Esophagus muscularis mucosa (tissue), 4 donors: ENCODE data around the gene DHPS. TPM values are rescaled to one million over a fixed set of nuclear protein-coding genes. Genes with fewer than 3 reads are reported as not detected.
"Not testable (repeated sequence)": the region's sequence is repeated elsewhere in the genome, so short reads cannot be mapped to it uniquely, and the experiment has no call there.

Experiments used
- DNase-seq: peaks from one replicate; pipeline ENCODE4 v3.0.0-alpha.2; 2017; ENCODE audit errors: extremely low spot score
- H3K27ac ChIP-seq, 4 donors: fragments of 200-600 bp; sonication (generic); replicated peaks in 1 of 4; 1 replicate in 3 of 4; 2 replicates in 1 of 4; pipeline ENCODE4 v1.5.1; 2016 to 2019; ENCODE audit warnings: mild to moderate bottlenecking in 1 of 4
- H3K27me3 ChIP-seq, 4 donors: fragments of 200-600 bp; sonication (generic); one replicate each; pipeline versions ENCODE4 v1.5.1 to v1.6.0; 2016 to 2019
- H3K36me3 ChIP-seq, 4 donors: fragments of 200-600 bp; sonication (generic); one replicate each; pipeline ENCODE4 v1.5.1; 2016 to 2019
- H3K4me1 ChIP-seq, 4 donors: fragments of 200-600 bp; sonication (generic); one replicate each; pipeline ENCODE4 v1.5.1; 2016 to 2019
- H3K4me3 ChIP-seq, 4 donors: fragments of 200-600 bp; sonication (generic); 1 replicate in 2 of 4; 2 replicates in 2 of 4; pipeline ENCODE4 v1.5.1; 2016 to 2019; ENCODE audit warnings: mild to moderate bottlenecking in 4 of 4, moderate library complexity in 1 of 4
- H3K9me3 ChIP-seq, 4 donors: fragments of 200-600 bp; sonication (generic); 1 replicate in 3 of 4; 2 replicates in 1 of 4; pipeline ENCODE4 v1.5.1; 2016 to 2019
- EP300 ChIP-seq: sonication (generic); formaldehyde crosslinking; IDR thresholded peaks from one replicate; pipeline ENCODE4 v1.6.1; 2017; ENCODE audit warnings: antibody characterized with exemption
- POLR2A ChIP-seq: fragments of 450-650 bp; IDR thresholded peaks from one replicate; pipeline ENCODE4 v1.6.1; 2017; ENCODE audit warnings: antibody characterized with exemption, moderate library complexity, mild to moderate bottlenecking, low read depth
- POLR2AphosphoS5 ChIP-seq, 2 donors: sonication (generic); formaldehyde crosslinking; IDR thresholded peaks; one replicate each; pipeline ENCODE4 v1.6.1; 2017; ENCODE audit warnings: antibody characterized with exemption in 2 of 2
- WGBS: methylation state at CpG from one replicate; pipeline ENCODE4 v1.1.5; 2018; 5-methylcytosine and 5-hydroxymethylcytosine counted together
- intact Hi-C: fragments of 100-400 bp; cut with DNase I; formaldehyde crosslinking; loops from one replicate; pipeline ENCODE4 v1.15.1; 2023
- total RNA-seq, 4 donors: library from RNA; depleted of rRNA; stranded (reverse); fragments of >200 nt; gene quantifications; one replicate each; pipeline versions ENCODE4 v1.1.0 to v1.2.1, GENCODE V29; 2016
- TF ChIP-seq, protein P1 (sequence below), 3 experiments: fragments of 200-600 bp in 2 of 3; fragments of 450-650 bp in 1 of 3; sonication (generic) in 2 of 3; IDR thresholded peaks; one replicate each; pipeline ENCODE4 v1.5.1; 2017 to 2019; ENCODE audit warnings: antibody characterized with exemption in 3 of 3, mild to moderate bottlenecking in 2 of 3, moderate library complexity in 1 of 3

DHPS gene
- total RNA-seq, 4 donors from 2014 or later: 74.3 to 92.3 (median 85.0) TPM

DNA sequence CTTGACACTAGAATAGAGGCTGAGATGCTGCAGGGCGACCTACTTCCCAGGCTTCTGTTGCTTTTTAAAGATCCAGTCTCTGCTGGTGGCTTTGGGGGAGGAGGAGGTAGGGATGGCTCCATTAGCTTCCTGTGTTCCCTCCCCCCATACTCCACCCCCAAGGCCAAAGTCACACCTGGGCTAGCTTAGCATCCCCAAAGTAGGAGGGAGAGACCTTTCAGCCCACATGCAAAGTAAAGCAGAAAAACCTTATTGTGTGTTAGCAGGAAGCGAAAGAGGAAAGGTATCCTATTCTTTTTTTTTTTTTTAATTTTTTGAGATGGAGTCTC, 45.3 kb upstream of the DHPS start:
- no peaks in the 10 kb centered on the region for H3K9me3 ChIP-seq
- 93% methylated on average over 2 of the region's 2 CpGs for WGBS
- TF ChIP-seq, protein P1, sequence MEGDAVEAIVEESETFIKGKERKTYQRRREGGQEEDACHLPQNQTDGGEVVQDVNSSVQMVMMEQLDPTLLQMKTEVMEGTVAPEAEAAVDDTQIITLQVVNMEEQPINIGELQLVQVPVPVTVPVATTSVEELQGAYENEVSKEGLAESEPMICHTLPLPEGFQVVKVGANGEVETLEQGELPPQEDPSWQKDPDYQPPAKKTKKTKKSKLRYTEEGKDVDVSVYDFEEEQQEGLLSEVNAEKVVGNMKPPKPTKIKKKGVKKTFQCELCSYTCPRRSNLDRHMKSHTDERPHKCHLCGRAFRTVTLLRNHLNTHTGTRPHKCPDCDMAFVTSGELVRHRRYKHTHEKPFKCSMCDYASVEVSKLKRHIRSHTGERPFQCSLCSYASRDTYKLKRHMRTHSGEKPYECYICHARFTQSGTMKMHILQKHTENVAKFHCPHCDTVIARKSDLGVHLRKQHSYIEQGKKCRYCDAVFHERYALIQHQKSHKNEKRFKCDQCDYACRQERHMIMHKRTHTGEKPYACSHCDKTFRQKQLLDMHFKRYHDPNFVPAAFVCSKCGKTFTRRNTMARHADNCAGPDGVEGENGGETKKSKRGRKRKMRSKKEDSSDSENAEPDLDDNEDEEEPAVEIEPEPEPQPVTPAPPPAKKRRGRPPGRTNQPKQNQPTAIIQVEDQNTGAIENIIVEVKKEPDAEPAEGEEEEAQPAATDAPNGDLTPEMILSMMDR (IDR thresholded peaks at IDR 0.05): no peak
- H3K27ac ChIP-seq: no peak overlapping the region
- H3K4me1 ChIP-seq: peaks cover 25 to 38% (median 31%) of the 10 kb centered on the region in 4 donors
- intact Hi-C loops: no loop called here
- H3K36me3 ChIP-seq: peaks cover 30 to 44% (median 41%) of the 10 kb centered on the region in 4 donors
- no peak for DNase-seq
- no peak overlapping the region for H3K4me3 ChIP-seq
- H3K27me3 ChIP-seq: no peaks in the 10 kb centered on the region

DNA sequence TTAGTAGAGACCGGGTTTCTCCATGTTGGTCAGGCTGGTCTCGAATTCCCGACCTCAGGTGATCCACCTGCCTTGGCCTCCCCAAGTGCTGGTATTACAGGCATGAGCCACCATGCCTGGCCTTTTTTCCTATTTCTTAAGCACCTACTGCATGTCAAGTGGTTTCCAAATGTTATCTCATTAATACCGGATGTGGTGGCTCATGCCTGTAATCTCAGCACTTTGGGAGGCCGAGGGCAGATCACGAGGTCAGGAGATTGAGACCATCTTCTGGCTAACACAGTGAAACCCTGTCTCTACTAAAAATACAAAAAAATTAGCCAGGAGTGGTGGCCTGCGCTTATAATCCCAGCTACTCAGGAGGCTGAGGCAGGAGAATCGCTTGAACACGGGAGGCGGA, 43.9 kb upstream of the DHPS start:
- H3K36me3 ChIP-seq: peaks cover 25 to 33% (median 29%) of the 10 kb centered on the region in 4 donors
- DNase-seq, H3K4me3 ChIP-seq, H3K27me3 ChIP-seq, intact Hi-C loops, H3K9me3 ChIP-seq, H3K27ac ChIP-seq: not testable (repeated sequence)
- 94% methylated on average over 10 of the region's 10 CpGs for WGBS
- peaks cover 29 to 36% (median 31%) of the 10 kb centered on the region in 4 donors for H3K4me1 ChIP-seq

DNA sequence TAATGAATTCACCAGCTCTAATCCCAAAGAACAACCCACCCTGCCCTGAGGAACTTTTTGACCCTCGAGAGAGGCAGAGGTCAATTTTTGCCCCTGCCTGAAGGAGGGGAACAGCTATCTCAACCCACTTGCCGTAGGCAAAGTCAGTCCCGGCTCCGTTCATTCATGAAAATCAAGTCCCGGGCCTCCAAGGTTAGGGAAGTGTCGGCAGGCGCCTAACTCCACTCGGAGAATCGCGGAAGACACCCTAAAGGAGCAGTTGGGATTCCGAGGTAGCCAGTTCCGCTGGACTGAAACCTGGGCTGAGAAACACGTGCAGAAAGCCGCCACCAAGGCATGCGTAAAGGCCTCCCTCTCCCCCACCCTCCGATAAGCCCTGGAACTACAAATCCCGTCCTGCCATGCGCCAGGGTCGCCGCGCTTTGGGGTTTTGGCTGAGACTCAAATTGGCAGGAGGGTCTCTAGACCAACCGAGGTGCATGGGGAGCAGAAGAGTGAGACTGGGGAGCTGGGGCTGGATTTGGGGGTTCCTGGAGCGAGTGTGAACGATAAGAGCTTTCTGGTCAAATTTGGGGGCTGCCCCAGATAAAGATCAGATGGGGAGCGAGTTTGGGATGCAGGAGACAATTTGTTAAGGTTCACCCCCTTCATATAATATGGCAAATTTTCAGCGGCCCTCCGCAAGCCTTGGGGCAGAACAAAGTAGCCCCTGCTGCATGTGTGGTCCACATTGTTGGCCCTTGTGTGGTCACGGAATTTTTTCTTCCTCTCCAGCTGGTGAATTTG, 42.2 kb upstream of the DHPS start, which contains the start of gene TNPO2:
Gene TNPO2 (minus strand): TSS at position 292 of the 786 bp plus-strand sequence. CDS start 2,955 bp downstream, outside the sequence.
- TF ChIP-seq POLR2AphosphoS5 (IDR thresholded peaks at IDR 0.05) (peak; percentile 8 to 51), EP300 (no peak)
- peaks cover 46 to 49% (median 48%) of the 10 kb centered on the region in 4 donors for H3K4me1 ChIP-seq
- H3K27me3 ChIP-seq: no peaks in the 10 kb centered on the region
- WGBS: 3% methylated on average over 26 of the region's 28 CpGs
- H3K4me3 ChIP-seq: peak within 1 kb of the TSS; percentile 88 to 98 (median 91)
- peak within 1 kb of the TSS; percentile 97 to 99 (median 98) for H3K27ac ChIP-seq
- no peaks in the 10 kb centered on the region for H3K9me3 ChIP-seq
- intact Hi-C loops: loop anchor here (5.0 kb wide), 1 partner anchor 52 kb away; no protein-coding TSS in a partner anchor
- DNase-seq: no peak
- peaks cover 7 to 21% (median 16%) of the 10 kb centered on the region in 4 donors for H3K36me3 ChIP-seq

DNA sequence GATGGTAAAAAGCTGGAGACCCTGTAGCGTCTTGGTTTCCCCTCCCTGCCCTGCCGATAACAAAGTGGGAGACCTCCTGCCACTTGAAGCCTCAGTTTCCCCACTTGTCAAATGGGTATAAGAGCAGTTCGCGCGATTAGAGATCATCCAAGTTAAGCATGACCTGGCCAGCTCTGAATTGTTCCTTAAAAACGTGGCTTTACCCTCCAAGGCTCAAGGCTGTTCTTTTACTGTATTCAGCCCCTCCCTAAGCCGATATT, 41.6 kb upstream of the DHPS start:
- no peak for DNase-seq
- H3K27me3 ChIP-seq: no peaks in the 10 kb centered on the region
- peak overlapping the region; percentile 97 to 99 (median 98) for H3K27ac ChIP-seq
- WGBS: 7% methylated on average over 6 of the region's 7 CpGs
- TF ChIP-seq POLR2AphosphoS5 (IDR thresholded peaks at IDR 0.05): no peak
- TF ChIP-seq POLR2A: no peak
- TF ChIP-seq EP300: no peak
- TF ChIP-seq, protein P1 (IDR thresholded peaks at IDR 0.05): no peak
- H3K9me3 ChIP-seq: no peaks in the 10 kb centered on the region
- intact Hi-C loops: loop anchor here (5.0 kb wide), 1 partner anchor 51 kb away; no protein-coding TSS in a partner anchor
- peaks cover 46 to 54% (median 53%) of the 10 kb centered on the region in 4 donors for H3K4me1 ChIP-seq
- H3K36me3 ChIP-seq: peaks cover 7 to 20% (median 16%) of the 10 kb centered on the region in 4 donors
- H3K4me3 ChIP-seq: peak overlapping the region; percentile 88 to 98 (median 91)

DNA sequence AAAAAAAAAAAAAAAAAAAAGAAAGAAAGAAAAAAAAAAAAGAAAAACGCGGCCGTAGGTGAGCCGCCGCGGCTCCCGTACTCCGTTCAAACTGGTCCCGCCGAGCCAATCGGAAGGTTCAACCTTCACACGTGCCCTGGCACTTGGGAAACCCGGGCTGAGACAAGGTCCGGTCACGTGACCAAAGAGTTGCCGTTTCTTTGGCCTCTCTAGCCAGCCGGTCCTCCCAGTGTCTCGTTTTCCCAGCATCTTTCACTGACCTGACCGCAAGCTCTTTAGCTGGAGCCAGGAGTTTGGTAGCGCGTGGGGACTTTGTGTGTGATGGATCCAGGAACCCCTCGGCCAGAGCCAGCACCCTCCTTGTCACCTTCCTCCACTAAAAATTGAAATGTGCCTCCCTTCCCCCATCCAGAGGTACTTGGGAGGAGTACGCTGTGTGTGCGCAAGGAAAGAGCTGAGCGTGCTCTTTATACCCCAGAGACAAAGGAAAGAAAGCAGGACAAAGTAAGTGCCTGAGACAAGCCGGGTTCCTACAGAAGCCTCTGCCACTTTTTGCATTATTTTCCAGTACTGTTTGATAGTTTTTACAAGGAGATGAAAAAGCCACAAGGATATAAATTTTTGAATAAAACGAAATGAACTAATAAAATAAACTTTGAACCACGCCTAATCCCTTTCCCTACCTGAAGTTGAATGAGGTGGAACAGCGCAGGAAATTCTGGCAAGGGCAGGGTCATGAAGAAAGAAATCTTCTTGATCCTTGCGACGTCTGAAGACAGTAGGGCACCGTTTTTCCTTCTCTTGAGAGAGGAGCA, 41.1 kb upstream of the DHPS start:
- under 1% methylated on average over 32 of the region's 32 CpGs for WGBS
- H3K36me3 ChIP-seq: peaks cover 10 to 20% (median 19%) of the 10 kb centered on the region in 4 donors
- intact Hi-C loops: loop anchor here (5.0 kb wide), 1 partner anchor 50 kb away; no protein-coding TSS in a partner anchor
- TF ChIP-seq EP300 (no peak), POLR2AphosphoS5 (IDR thresholded peaks at IDR 0.05) (peak; percentile 85 to 89), POLR2A (no peak)
- TF ChIP-seq, protein P1 (IDR thresholded peaks at IDR 0.05): no peak
- H3K4me1 ChIP-seq: peaks cover 46 to 56% (median 55%) of the 10 kb centered on the region in 4 donors
- H3K4me3 ChIP-seq: peak overlapping the region; percentile 88 to 98 (median 91)
- no peaks in the 10 kb centered on the region for H3K27me3 ChIP-seq
- no peaks in the 10 kb centered on the region for H3K9me3 ChIP-seq
- H3K27ac ChIP-seq: peak overlapping the region; percentile 97 to 99 (median 98)
- DNase-seq: peak; percentile 99
